Spleen (tissue), 7 donors: ENCODE data around the gene SYK.

ENCODE experiments used
- POLR2A ChIP-seq, 3 donors: fragments of 450-650 bp; IDR thresholded peaks; one replicate each; pipeline ENCODE4 v1.5.1; 2017; ENCODE audit warnings: antibody characterized with exemption in 3 of 3, mild to moderate bottlenecking in 1 of 3
- TF ChIP-seq, protein P1 (sequence below), 11 experiments: fragments of 200-600 bp in 7 of 11; fragments of 450-650 bp in 4 of 11; sonication (generic) in 4 of 11; IDR thresholded peaks in 8 of 11; conservative IDR thresholded peaks in 3 of 11; 1 replicate in 7 of 11; 2 replicates in 4 of 11; pipeline versions ENCODE4 v1.4.0 to v1.8.0; 2016 to 2021; ENCODE audit warnings: antibody characterized with exemption in 11 of 11, inconsistent platforms in 4 of 11, mild to moderate bottlenecking in 1 of 11
- donor health status: DM: no; HTN: no; CAD: no; lungs with moderate emphysema.
- donor health status: DM: no; HTN: no; CAD: no.
- donor health status: DM: no; HTN: no; CAD: no.

DNA sequence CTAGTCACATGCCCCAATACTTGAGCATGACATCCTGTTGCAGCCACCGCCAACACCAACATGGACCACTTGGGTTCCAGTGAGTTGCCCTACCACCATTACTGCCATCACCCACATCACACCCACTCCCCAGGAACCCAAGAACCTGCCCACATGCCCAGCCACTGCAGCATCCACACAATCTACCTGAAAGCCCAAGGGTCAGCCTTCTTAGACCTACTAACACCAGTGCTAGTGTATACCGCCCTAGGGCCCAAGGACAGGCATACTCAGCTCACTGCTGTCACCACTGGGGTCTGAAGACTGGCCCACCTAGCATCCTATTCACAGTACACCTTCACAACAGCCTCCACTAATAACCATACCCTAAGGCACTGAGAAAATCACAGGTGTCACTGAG lies 82.0 kb downstream of the SYK start:
- no peak for TF ChIP-seq POLR2A (IDR thresholded peaks at IDR 0.05)
- TF ChIP-seq, protein P1, sequence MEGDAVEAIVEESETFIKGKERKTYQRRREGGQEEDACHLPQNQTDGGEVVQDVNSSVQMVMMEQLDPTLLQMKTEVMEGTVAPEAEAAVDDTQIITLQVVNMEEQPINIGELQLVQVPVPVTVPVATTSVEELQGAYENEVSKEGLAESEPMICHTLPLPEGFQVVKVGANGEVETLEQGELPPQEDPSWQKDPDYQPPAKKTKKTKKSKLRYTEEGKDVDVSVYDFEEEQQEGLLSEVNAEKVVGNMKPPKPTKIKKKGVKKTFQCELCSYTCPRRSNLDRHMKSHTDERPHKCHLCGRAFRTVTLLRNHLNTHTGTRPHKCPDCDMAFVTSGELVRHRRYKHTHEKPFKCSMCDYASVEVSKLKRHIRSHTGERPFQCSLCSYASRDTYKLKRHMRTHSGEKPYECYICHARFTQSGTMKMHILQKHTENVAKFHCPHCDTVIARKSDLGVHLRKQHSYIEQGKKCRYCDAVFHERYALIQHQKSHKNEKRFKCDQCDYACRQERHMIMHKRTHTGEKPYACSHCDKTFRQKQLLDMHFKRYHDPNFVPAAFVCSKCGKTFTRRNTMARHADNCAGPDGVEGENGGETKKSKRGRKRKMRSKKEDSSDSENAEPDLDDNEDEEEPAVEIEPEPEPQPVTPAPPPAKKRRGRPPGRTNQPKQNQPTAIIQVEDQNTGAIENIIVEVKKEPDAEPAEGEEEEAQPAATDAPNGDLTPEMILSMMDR (IDR thresholded peaks at IDR 0.05 in 8 of 11, conservative IDR thresholded peaks at IDR 0.05 in 3 of 11): no peak
